ENCODE data around the gene GMPS.
"Not testable (repeated sequence)": the region's sequence is repeated elsewhere in the genome, so short reads cannot be mapped to it uniquely, and the experiment has no call there.

GMPS gene

DNA sequence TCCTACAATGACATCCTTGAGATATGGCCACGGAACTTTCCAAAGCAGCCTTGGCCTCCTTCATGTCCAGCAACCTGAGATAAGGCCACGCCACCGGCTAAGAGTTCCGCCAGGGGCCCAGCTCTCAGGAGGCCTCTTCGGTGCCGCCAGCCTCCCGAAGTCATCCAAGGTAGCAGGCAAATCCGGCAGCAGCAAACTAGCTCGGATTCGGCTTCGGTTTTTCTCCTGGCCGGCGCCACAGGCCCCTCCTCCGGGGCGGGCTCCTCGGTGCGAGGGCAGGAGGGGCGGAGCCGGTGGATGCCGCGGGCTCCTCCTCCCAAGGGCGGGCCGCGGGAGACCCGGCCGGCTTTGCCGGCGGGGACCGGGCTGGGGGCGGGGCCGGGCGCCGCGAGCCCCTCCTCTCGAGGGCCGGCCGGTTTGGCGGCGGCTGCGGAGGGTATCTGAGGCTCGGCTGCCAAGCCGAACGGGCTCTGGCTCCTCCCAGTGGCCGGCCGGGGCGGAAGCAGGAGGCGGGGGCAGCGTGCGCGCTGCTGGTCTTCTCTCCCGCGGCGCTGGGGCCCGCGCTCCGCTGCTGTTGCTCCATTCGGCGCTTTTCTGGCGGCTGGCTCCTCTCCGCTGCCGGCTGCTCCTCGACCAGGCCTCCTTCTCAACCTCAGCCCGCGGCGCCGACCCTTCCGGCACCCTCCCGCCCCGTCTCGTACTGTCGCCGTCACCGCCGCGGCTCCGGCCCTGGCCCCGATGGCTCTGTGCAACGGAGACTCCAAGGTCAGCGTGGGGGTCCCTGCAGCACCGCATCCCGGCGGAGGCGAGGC is at the start of gene GMPS:
Gene GMPS (plus strand): TSS at position 518 of the 812 bp plus-strand sequence. CDS start 221 bp downstream, at position 739.
- Histone ChIP-seq H3K9me3 (ENCODE audit: low read length) (no peaks in the 10 kb centered on the region), H3K36me3 (ENCODE audit: insufficient read depth, low read length) (no peaks in the 10 kb centered on the region), H3K4me1 (ENCODE audit: insufficient read depth, low read length) (peaks cover 21% of the 10 kb centered on the region), H3K27me3 (ENCODE audit: control insufficient read depth in 1 of 2, insufficient read depth in 2 of 2, low read length in 2 of 2) (no peaks in the 10 kb centered on the region), H3K9ac (ENCODE audit: low read length) (peak within 1 kb of the TSS; percentile 97), H3K27ac (ENCODE audit: low read depth, low read length) (peak within 1 kb of the TSS; percentile 97), H3K4me3 (ENCODE audit: low read depth in 1 of 2, low read length in 2 of 2) (peak within 1 kb of the TSS; percentile 81 to 98)

DNA sequence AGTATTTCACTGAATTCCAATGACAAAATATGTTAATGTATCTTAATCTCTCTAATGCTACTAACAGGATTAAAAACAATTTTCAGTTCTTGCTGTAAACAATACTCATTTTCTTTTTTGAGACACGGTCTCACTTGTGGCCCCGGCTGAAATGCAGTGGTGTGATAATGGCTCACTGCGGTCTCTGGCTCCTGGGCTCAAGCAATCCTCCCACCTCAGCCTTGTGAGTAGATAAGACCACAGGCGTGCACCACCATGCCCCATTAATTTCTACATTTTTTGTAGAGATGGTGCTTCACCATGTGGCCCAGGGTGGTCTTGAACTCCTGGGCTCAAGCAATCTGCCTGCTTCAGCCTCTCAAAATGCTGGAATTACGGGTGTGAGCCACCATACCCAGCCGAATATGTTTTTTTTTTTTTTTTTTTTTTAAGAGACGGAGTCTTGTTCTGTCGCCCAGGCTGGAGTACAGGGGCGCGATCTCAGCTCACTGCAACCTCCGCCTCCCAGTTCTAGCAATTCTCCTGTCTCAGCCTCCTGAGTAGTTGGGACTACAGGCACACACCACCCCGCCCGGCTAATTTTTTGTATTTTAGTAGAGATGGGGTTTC is 41.9 kb upstream of the GMPS start:
- not testable (repeated sequence) for H3K4me1 ChIP-seq (ENCODE audit: insufficient read depth, low read length); H3K27ac ChIP-seq (ENCODE audit: low read depth, low read length); H3K27me3 ChIP-seq (ENCODE audit: control insufficient read depth in 1 of 2, insufficient read depth in 2 of 2, low read length in 2 of 2); H3K9me3 ChIP-seq (ENCODE audit: low read length); H3K36me3 ChIP-seq (ENCODE audit: insufficient read depth, low read length); H3K4me3 ChIP-seq (ENCODE audit: low read depth in 1 of 2, low read length in 2 of 2); H3K9ac ChIP-seq (ENCODE audit: low read length)

- no peaks in the 10 kb centered on the region for H3K36me3 ChIP-seq (ENCODE audit: insufficient read depth, low read length)
- H3K27ac ChIP-seq (ENCODE audit: low read depth, low read length), result no peak overlapping the region
- no peaks in the 10 kb centered on the region for H3K4me1 ChIP-seq (ENCODE audit: insufficient read depth, low read length)
- no peaks in the 10 kb centered on the region for H3K9me3 ChIP-seq (ENCODE audit: low read length)
- no peaks in the 10 kb centered on the region for H3K27me3 ChIP-seq (ENCODE audit: control insufficient read depth in 1 of 2, insufficient read depth in 2 of 2, low read length in 2 of 2)
- H3K9ac ChIP-seq (ENCODE audit: low read length), result no peak overlapping the region
- H3K4me3 ChIP-seq (ENCODE audit: low read depth in 1 of 2, low read length in 2 of 2), result no peak overlapping the region
These were observed 34.9 kb upstream of the GMPS start for GRCh38 chr3:155835341-155836071.

DNA sequence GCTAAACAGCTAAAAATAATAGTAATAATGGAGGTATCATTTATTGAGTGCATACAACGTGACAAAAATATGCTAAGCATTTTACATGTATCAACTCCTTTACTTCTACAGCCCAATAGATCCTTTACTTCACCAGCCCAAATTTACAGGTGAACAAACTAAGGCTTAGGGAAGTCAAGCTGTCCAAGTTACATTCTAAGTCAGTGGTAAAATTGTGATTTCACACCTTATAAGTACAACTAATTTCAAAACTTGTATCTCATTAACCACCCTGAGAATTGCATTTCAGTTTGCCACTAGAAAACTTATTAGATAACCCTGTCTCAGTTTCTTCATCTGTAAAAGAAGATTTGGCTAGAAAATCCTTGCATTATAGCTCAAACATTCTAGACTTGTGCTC is 26.9 kb upstream of the GMPS start:
- Histone ChIP-seq H3K9ac (ENCODE audit: low read length) (no peak overlapping the region), H3K27me3 (ENCODE audit: control insufficient read depth in 1 of 2, insufficient read depth in 2 of 2, low read length in 2 of 2) (no peaks in the 10 kb centered on the region), H3K4me3 (ENCODE audit: low read depth in 1 of 2, low read length in 2 of 2) (no peak overlapping the region), H3K27ac (ENCODE audit: low read depth, low read length) (no peak overlapping the region), H3K4me1 (ENCODE audit: insufficient read depth, low read length) (no peaks in the 10 kb centered on the region), H3K9me3 (ENCODE audit: low read length) (no peaks in the 10 kb centered on the region), H3K36me3 (ENCODE audit: insufficient read depth, low read length) (peaks cover 6% of the 10 kb centered on the region)

GRCh38 chr3:155846119-155846518 is 24.3 kb upstream of the GMPS start:
- Histone ChIP-seq H3K4me3 (ENCODE audit: low read depth in 1 of 2, low read length in 2 of 2) (no peak overlapping the region), H3K9ac (ENCODE audit: low read length) (no peak overlapping the region), H3K27ac (ENCODE audit: low read depth, low read length) (no peak overlapping the region), H3K9me3 (ENCODE audit: low read length) (no peaks in the 10 kb centered on the region), H3K27me3 (ENCODE audit: control insufficient read depth in 1 of 2, insufficient read depth in 2 of 2, low read length in 2 of 2) (no peaks in the 10 kb centered on the region), H3K36me3 (ENCODE audit: insufficient read depth, low read length) (peaks cover 6% of the 10 kb centered on the region), H3K4me1 (ENCODE audit: insufficient read depth, low read length) (no peaks in the 10 kb centered on the region)

DNA sequence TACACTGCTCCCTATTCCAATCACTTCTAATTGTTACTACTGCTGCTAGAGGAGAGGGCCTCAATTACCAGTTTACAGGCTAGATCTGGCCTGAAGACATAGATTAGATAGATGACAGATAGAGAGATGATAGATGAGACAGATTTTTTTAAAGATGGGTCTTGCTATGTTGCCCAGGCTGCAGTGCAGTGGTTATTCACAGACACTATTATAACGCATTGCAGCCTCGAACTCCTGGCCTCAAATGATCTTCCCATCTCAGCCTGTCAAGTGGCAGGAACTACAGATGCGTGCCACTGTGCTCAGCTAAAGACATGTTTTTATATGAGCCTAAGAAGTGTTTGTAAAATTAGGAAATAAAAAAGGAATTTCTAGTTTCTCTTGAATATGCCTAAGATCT is 22.5 kb upstream of the GMPS start:
- H3K4me1 ChIP-seq (ENCODE audit: insufficient read depth, low read length), result peaks cover 16% of the 10 kb centered on the region
- H3K9ac ChIP-seq (ENCODE audit: low read length), result no peak overlapping the region
- H3K9me3 ChIP-seq (ENCODE audit: low read length), result no peaks in the 10 kb centered on the region
- peaks cover 6% of the 10 kb centered on the region for H3K36me3 ChIP-seq (ENCODE audit: insufficient read depth, low read length)
- no peak overlapping the region for H3K4me3 ChIP-seq (ENCODE audit: low read depth in 1 of 2, low read length in 2 of 2)
- H3K27me3 ChIP-seq (ENCODE audit: control insufficient read depth in 1 of 2, insufficient read depth in 2 of 2, low read length in 2 of 2), result no peaks in the 10 kb centered on the region
- no peak overlapping the region for H3K27ac ChIP-seq (ENCODE audit: low read depth, low read length)

GRCh38 chr3:155849404-155849803 is 21.0 kb upstream of the GMPS start:
- H3K27me3 ChIP-seq (ENCODE audit: control insufficient read depth in 1 of 2, insufficient read depth in 2 of 2, low read length in 2 of 2); H3K4me3 ChIP-seq (ENCODE audit: low read depth in 1 of 2, low read length in 2 of 2); H3K9me3 ChIP-seq (ENCODE audit: low read length); H3K9ac ChIP-seq (ENCODE audit: low read length); H3K27ac ChIP-seq (ENCODE audit: low read depth, low read length); H3K36me3 ChIP-seq (ENCODE audit: insufficient read depth, low read length): not testable (repeated sequence)
- peaks cover 21% of the 10 kb centered on the region for H3K4me1 ChIP-seq (ENCODE audit: insufficient read depth, low read length)

DNA sequence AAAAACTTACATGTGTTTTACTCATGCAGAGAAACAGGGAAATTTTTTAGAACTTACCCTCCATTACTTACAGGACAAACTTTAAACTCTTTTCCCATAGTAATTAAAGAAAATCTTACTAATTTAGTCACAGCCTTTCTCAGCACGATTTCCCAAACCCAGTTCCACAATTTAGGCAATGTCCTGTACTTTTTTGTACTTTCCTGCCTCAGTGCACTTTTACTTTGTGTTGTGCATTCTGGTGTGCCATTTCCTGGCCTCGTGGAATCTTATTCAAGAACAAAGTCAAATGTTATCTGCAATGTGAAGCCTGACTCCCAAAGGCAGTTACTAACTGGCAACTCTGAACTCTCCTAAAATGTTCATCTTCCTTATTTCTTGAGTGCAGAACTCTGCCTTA is 18.1 kb upstream of the GMPS start:
- Histone ChIP-seq H3K36me3 (ENCODE audit: insufficient read depth, low read length) (no peaks in the 10 kb centered on the region), H3K9me3 (ENCODE audit: low read length) (no peaks in the 10 kb centered on the region), H3K9ac (ENCODE audit: low read length) (peak overlapping the region; percentile 90), H3K4me3 (ENCODE audit: low read depth in 1 of 2, low read length in 2 of 2) (peak overlapping the region; percentile 74 to 100), H3K4me1 (ENCODE audit: insufficient read depth, low read length) (peaks cover 21% of the 10 kb centered on the region), H3K27ac (ENCODE audit: low read depth, low read length) (no peak overlapping the region), H3K27me3 (ENCODE audit: control insufficient read depth in 1 of 2, insufficient read depth in 2 of 2, low read length in 2 of 2) (no peaks in the 10 kb centered on the region)

GRCh38 chr3:155853214-155854140 is 17.0 kb upstream of the GMPS start:
- Histone ChIP-seq H3K9me3 (ENCODE audit: low read length) (no peaks in the 10 kb centered on the region), H3K27me3 (ENCODE audit: control insufficient read depth in 1 of 2, insufficient read depth in 2 of 2, low read length in 2 of 2) (no peaks in the 10 kb centered on the region), H3K27ac (ENCODE audit: low read depth, low read length) (peak overlapping the region; percentile 72), H3K4me3 (ENCODE audit: low read depth in 1 of 2, low read length in 2 of 2) (peak overlapping the region; percentile 74 to 100), H3K36me3 (ENCODE audit: insufficient read depth, low read length) (no peaks in the 10 kb centered on the region), H3K4me1 (ENCODE audit: insufficient read depth, low read length) (peaks cover 21% of the 10 kb centered on the region), H3K9ac (ENCODE audit: low read length) (peak overlapping the region; percentile 90)

- no peaks in the 10 kb centered on the region for H3K27me3 ChIP-seq (ENCODE audit: control insufficient read depth in 1 of 2, insufficient read depth in 2 of 2, low read length in 2 of 2)
- H3K36me3 ChIP-seq (ENCODE audit: insufficient read depth, low read length), result no peaks in the 10 kb centered on the region
These were observed 16.1 kb upstream of the GMPS start, which contains the start of gene SLC33A1 for GRCh38 chr3:155854141-155854940. SLC33A1 (minus strand) TSS chr3:155854427; CDS start chr3:155853997, 430 bp downstream.

More at GRCh38 chr3:155854141-155854940, 16.1 kb upstream of the GMPS start, which contains the start of gene SLC33A1:
- peak within 1 kb of the TSS; percentile 93 for H3K27ac ChIP-seq (ENCODE audit: low read depth, low read length)
- no peaks in the 10 kb centered on the region for H3K9me3 ChIP-seq (ENCODE audit: low read length)
- peaks cover 21% of the 10 kb centered on the region for H3K4me1 ChIP-seq (ENCODE audit: insufficient read depth, low read length)
- H3K4me3 ChIP-seq (ENCODE audit: low read depth in 1 of 2, low read length in 2 of 2), result peak within 1 kb of the TSS; percentile 74 to 100
- H3K9ac ChIP-seq (ENCODE audit: low read length), result peak within 1 kb of the TSS; percentile 90

Measured in muscle layer of colon (tissue), 2 donors.